H9 (cell line): ENCODE measurements around the gene GASK1B. TPM values are rescaled to one million over a fixed set of nuclear protein-coding genes. Genes with fewer than 3 reads are reported as not detected.

ENCODE experiments used
- DNase-seq: peaks from one replicate; pipeline ENCODE4 v3.0.0-alpha.2; 2017
- H2AFZ ChIP-seq: one replicate; pipeline ENCODE4 v1.6.1; 2013; ENCODE audit warnings: mild to moderate bottlenecking, low read length, control low read depth, moderate library complexity
- H2AK5ac ChIP-seq: 2 replicates; pipeline ENCODE4 v1.6.1; 2013; ENCODE audit warnings: low read length, control low read depth, mixed read lengths; ENCODE audit not compliant: insufficient read length
- H2BK120ac ChIP-seq: one replicate; pipeline ENCODE4 v1.6.1; 2013; ENCODE audit warnings: low read depth, mild to moderate bottlenecking, low read length, control low read depth, inconsistent platforms; ENCODE audit not compliant: poor library complexity, severe bottlenecking
- H2BK12ac ChIP-seq: 2 replicates; pipeline ENCODE4 v1.6.1; 2013; ENCODE audit warnings: low read length, control low read depth, mixed read lengths, low read depth; ENCODE audit not compliant: insufficient read length
- H2BK15ac ChIP-seq: 2 replicates; pipeline ENCODE4 v1.6.1; 2013; ENCODE audit warnings: low read depth, low read length, control low read depth
- H2BK20ac ChIP-seq: one replicate; pipeline ENCODE4 v1.6.1; 2013; ENCODE audit warnings: low read depth, mild to moderate bottlenecking, low read length, control low read depth, inconsistent platforms; ENCODE audit not compliant: poor library complexity, severe bottlenecking
- H2BK5ac ChIP-seq: 2 replicates; pipeline ENCODE4 v1.6.1; 2013; ENCODE audit warnings: low read length, control low read depth, mixed read lengths; ENCODE audit not compliant: insufficient read length
- H3K14ac ChIP-seq: 2 replicates; pipeline ENCODE4 v1.6.1; 2013; ENCODE audit warnings: low read length, control low read depth; ENCODE audit not compliant: insufficient read depth
- H3K18ac ChIP-seq: 2 replicates; pipeline ENCODE4 v1.6.1; 2013; ENCODE audit warnings: low read depth, mild to moderate bottlenecking, mixed read lengths, low read length, control low read depth; ENCODE audit not compliant: insufficient read length
- H3K23ac ChIP-seq: 2 replicates; pipeline ENCODE4 v1.6.1; 2013; ENCODE audit warnings: low read length, control low read depth, mixed read lengths, low read depth; ENCODE audit not compliant: insufficient read length
- H3K23me2 ChIP-seq: 2 replicates; pipeline ENCODE4 v1.6.1; 2013; ENCODE audit warnings: low read depth, mild to moderate bottlenecking, mixed read lengths, low read length, control low read depth; ENCODE audit not compliant: insufficient read length, poor library complexity, severe bottlenecking
- H3K27ac ChIP-seq: 2 replicates; pipeline ENCODE4 v1.5.1; 2013; ENCODE audit warnings: low read length, control low read depth, mixed read lengths, low read depth; ENCODE audit not compliant: insufficient read length
- H3K27me3 ChIP-seq: 2 replicates; pipeline ENCODE4 v1.6.1; 2013; ENCODE audit warnings: low read length, control low read depth, inconsistent platforms; ENCODE audit not compliant: insufficient read depth
- H3K4ac ChIP-seq: 2 replicates; pipeline ENCODE4 v1.6.1; 2013; ENCODE audit warnings: low read depth, mild to moderate bottlenecking, control low read depth, inconsistent platforms, low read length, moderate library complexity
- H3K4me1 ChIP-seq: 2 replicates; pipeline ENCODE4 v1.6.1; 2013; ENCODE audit warnings: low read length, control low read depth, inconsistent platforms; ENCODE audit not compliant: insufficient read depth
- H3K4me2 ChIP-seq: 2 replicates; pipeline ENCODE4 v1.6.1; 2013; ENCODE audit warnings: low read length, control low read depth, mixed read lengths; ENCODE audit not compliant: insufficient read length, insufficient read depth
- H3K56ac ChIP-seq: 2 replicates; pipeline ENCODE4 v1.6.1; 2013; ENCODE audit warnings: low read depth, mild to moderate bottlenecking, mixed read lengths, low read length, control low read depth; ENCODE audit not compliant: insufficient read length
- H3K79me1 ChIP-seq: 2 replicates; pipeline ENCODE4 v1.6.1; 2013; ENCODE audit warnings: low read depth, mild to moderate bottlenecking, moderate library complexity, low read length, control low read depth, inconsistent platforms; ENCODE audit not compliant: insufficient read depth, poor library complexity, severe bottlenecking
- H3K79me2 ChIP-seq: 2 replicates; pipeline ENCODE4 v1.6.1; 2013; ENCODE audit warnings: low read length, control low read depth, inconsistent platforms; ENCODE audit not compliant: insufficient read depth
- H3K9ac ChIP-seq: 2 replicates; pipeline ENCODE4 v1.6.1; 2013; ENCODE audit warnings: low read length, control low read depth, mixed read lengths; ENCODE audit not compliant: insufficient read length; ENCODE audit errors: extremely low read depth
- H3K9me3 ChIP-seq: one replicate; pipeline ENCODE4 v1.6.1; 2013; ENCODE audit warnings: low read depth, low read length, inconsistent platforms; ENCODE audit not compliant: control insufficient read depth
- H3T11ph ChIP-seq: one replicate; pipeline ENCODE4 v1.6.1; 2013; ENCODE audit warnings: mild to moderate bottlenecking, low read length, control low read depth, inconsistent platforms
- H4K20me1 ChIP-seq: one replicate; pipeline ENCODE4 v1.6.1; 2013; ENCODE audit not compliant: control insufficient read depth, insufficient read length, insufficient read depth
- H4K5ac ChIP-seq: 2 replicates; pipeline ENCODE4 v1.6.1; 2013; ENCODE audit warnings: low read depth, mild to moderate bottlenecking, mixed read lengths, low read length, control low read depth; ENCODE audit not compliant: insufficient read length
- H4K8ac ChIP-seq: replicated peaks from 2 replicates; pipeline ENCODE4 v1.6.1; 2013; ENCODE audit warnings: low read length, control low read depth, mixed read lengths, low read depth; ENCODE audit not compliant: insufficient read length
- H4K91ac ChIP-seq: 2 replicates; pipeline ENCODE4 v1.6.1; 2013; ENCODE audit warnings: low read depth, mild to moderate bottlenecking, moderate library complexity, mixed read lengths, low read length, control low read depth; ENCODE audit not compliant: insufficient read length
- H3K27ac Mint-ChIP-seq, 3 experiments: 2 replicates in 2 of 3; 3 replicates in 1 of 3; pipeline ENCODE4 v1.8.0; 2020 to 2021; ENCODE audit warnings: mixed read lengths in 3 of 3, mild to moderate bottlenecking in 1 of 3, moderate library complexity in 1 of 3
- H3K27me3 Mint-ChIP-seq: 2 replicates; pipeline ENCODE4 v1.8.0; 2021; ENCODE audit warnings: low read depth, mild to moderate bottlenecking, moderate library complexity, mixed read lengths
- H3K36me3 Mint-ChIP-seq, 3 experiments: 2 replicates in 2 of 3; 3 replicates in 1 of 3; pipeline ENCODE4 v1.8.0; 2020 to 2021; ENCODE audit warnings: low read depth in 3 of 3, mixed read lengths in 3 of 3; ENCODE audit not compliant: insufficient read depth in 1 of 3
- H3K4me1 Mint-ChIP-seq, 2 experiments: 2 replicates each; pipeline ENCODE4 v1.8.0; 2020; ENCODE audit warnings: mixed read lengths in 2 of 2
- H3K4me3 Mint-ChIP-seq, 2 experiments: 2 replicates in 1 of 2; 3 replicates in 1 of 2; pipeline ENCODE4 v1.8.0; 2020 to 2021; ENCODE audit warnings: mild to moderate bottlenecking in 2 of 2, mixed read lengths in 2 of 2, moderate library complexity in 1 of 2
- H3K9me3 Mint-ChIP-seq, 2 experiments: 2 replicates in 1 of 2; 3 replicates in 1 of 2; pipeline ENCODE4 v1.8.0; 2020; ENCODE audit warnings: mild to moderate bottlenecking in 2 of 2, mixed read lengths in 2 of 2, moderate library complexity in 1 of 2
- CTCF ChIP-seq: fragments of 200-600 bp; sonication (generic); conservative IDR thresholded peaks from 3 replicates; pipeline ENCODE4 v1.8.0; 2021; ENCODE audit warnings: antibody characterized with exemption, mild to moderate bottlenecking
- WGBS: extraction: QIAGEN DNeasy Blood & Tissue Kit; methylation state at CpG from one replicate; pipeline ENCODE4 v1.1.7; 2013; ENCODE audit warnings: missing lambda C conversion rate, low lambda C conversion rate, mixed read lengths; ENCODE audit not compliant: insufficient read length; ENCODE audit errors: extremely low coverage; 5-methylcytosine and 5-hydroxymethylcytosine counted together
- total RNA-seq: library from RNA; stranded (reverse); gene quantifications from 2 replicates; pipeline ENCODE4 v1.2.1, GENCODE V29; 2021

Gene GASK1B
- total RNA-seq, 1 experiment from 2014 or later = not detected

GRCh38 chr4:158166701-158167100 lies 6.1 kb downstream of the GASK1B start:
- Histone ChIP-seq H3K27ac (no peak overlapping the region), H4K20me1 (no peaks in the 10 kb centered on the region), H2BK5ac (no peak overlapping the region), H3T11ph (no peak overlapping the region), H3K9ac (no peak overlapping the region), H3K79me1 (no peaks in the 10 kb centered on the region), H2BK12ac (no peak overlapping the region), H2AFZ (no peak overlapping the region), H4K91ac (no peak overlapping the region), H3K4me2 (no peak overlapping the region), H3K27me3 (no peaks in the 10 kb centered on the region), H4K5ac (no peak overlapping the region), H3K14ac (no peak overlapping the region), H2BK120ac (no peak overlapping the region), H3K23ac (no peak overlapping the region), H3K9me3 (no peaks in the 10 kb centered on the region), H4K8ac (no peak overlapping the region), H3K18ac (no peak overlapping the region), H3K4ac (no peak overlapping the region), H2AK5ac (no peak overlapping the region), H2BK20ac (no peak overlapping the region), H3K4me1 (no peaks in the 10 kb centered on the region), H3K23me2 (no peaks in the 10 kb centered on the region), H3K56ac (no peak overlapping the region), H2BK15ac (no peak overlapping the region), H3K79me2 (no peaks in the 10 kb centered on the region)
- no peak for TF ChIP-seq CTCF
- no peaks in the 10 kb centered on the region for H3K27me3 Mint-ChIP-seq
- no peaks in the 10 kb centered on the region for H3K36me3 Mint-ChIP-seq
- WGBS = no CpG with 5 or more reads among the region's 2 CpGs
- DNase-seq = no peak
- no peak overlapping the region for H3K4me3 Mint-ChIP-seq
- no peak overlapping the region for H3K27ac Mint-ChIP-seq
- H3K4me1 Mint-ChIP-seq = peaks cover 5% of the 10 kb centered on the region in 2 experiments; a peak in 3 of 4 replicates
- H3K9me3 Mint-ChIP-seq = no peaks in the 10 kb centered on the region
